ENCODE data around the gene KLHL25.
"Not testable (repeated sequence)": the region's sequence is repeated elsewhere in the genome, so short reads cannot be mapped to it uniquely, and the experiment has no call there.

The KLHL25 gene

GRCh38 chr15:85794598-85795336 is at the start of gene KLHL25:
Gene KLHL25, minus strand, starts transcription at chr15:85794925. Its CDS starts 25,115 bp downstream, at chr15:85769810.
- Histone ChIP-seq H3K4me3 (peak within 1 kb of the TSS; percentile 80 to 98 (median 93)), H3K27ac (peak within 1 kb of the TSS; percentile 33 to 97 (median 88))

- H3K27ac ChIP-seq = no peak overlapping the region
- peak overlapping the region in 3 of 7 experiments; percentile 7 to 34 (median 21) for H3K4me3 ChIP-seq
These were observed 46.1 kb upstream of the KLHL25 start for GRCh38 chr15:85840802-85841152.

- Histone ChIP-seq H3K27ac (peak overlapping the region in 1 of 21 experiments; percentile 13), H3K4me3 (peak overlapping the region in 4 of 7 experiments; percentile 7 to 34 (median 16))
These were observed 45.5 kb upstream of the KLHL25 start for GRCh38 chr15:85840079-85840801.

GRCh38 chr15:85839643-85840042 is 44.9 kb upstream of the KLHL25 start:
- no peak overlapping the region for H3K27ac ChIP-seq
- no peak overlapping the region for H3K4me3 ChIP-seq

- Histone ChIP-seq H3K4me3 (no peak overlapping the region), H3K27ac (no peak overlapping the region)
These were observed 43.9 kb upstream of the KLHL25 start for GRCh38 chr15:85838655-85839054.

GRCh38 chr15:85837881-85838280 is 43.2 kb upstream of the KLHL25 start:
- Histone ChIP-seq H3K4me3 (no peak overlapping the region), H3K27ac (peak overlapping the region in 10 of 21 experiments; percentile 18 to 79 (median 58))

GRCh38 chr15:85837011-85837433 is 42.3 kb upstream of the KLHL25 start:
- no peak overlapping the region for H3K4me3 ChIP-seq
- H3K27ac ChIP-seq = peak overlapping the region in 15 of 21 experiments; percentile 6 to 79 (median 49)

- Histone ChIP-seq H3K4me3 (no peak overlapping the region), H3K27ac (no peak overlapping the region)
These were observed 39.9 kb upstream of the KLHL25 start for GRCh38 chr15:85834651-85835050.

- no peak overlapping the region for H3K27ac ChIP-seq
- H3K4me3 ChIP-seq = no peak overlapping the region
These were observed 37.7 kb upstream of the KLHL25 start for GRCh38 chr15:85832394-85832793.

GRCh38 chr15:85831415-85832113 is 36.8 kb upstream of the KLHL25 start:
- Histone ChIP-seq H3K4me3 (no peak overlapping the region), H3K27ac (no peak overlapping the region)

- not testable (repeated sequence) for H3K27ac ChIP-seq, H3K4me3 ChIP-seq
These were observed 35.0 kb upstream of the KLHL25 start for GRCh38 chr15:85829754-85830153.

- H3K4me3 ChIP-seq = no peak overlapping the region
- H3K27ac ChIP-seq = no peak overlapping the region
These were observed 34.1 kb upstream of the KLHL25 start for GRCh38 chr15:85828874-85829273.

GRCh38 chr15:85828126-85828525 is 33.4 kb upstream of the KLHL25 start:
- no peak overlapping the region for H3K27ac ChIP-seq
- H3K4me3 ChIP-seq = no peak overlapping the region

- Histone ChIP-seq H3K27ac (no peak overlapping the region), H3K4me3 (no peak overlapping the region)
These were observed 32.2 kb upstream of the KLHL25 start for GRCh38 chr15:85826756-85827515.

- no peak overlapping the region for H3K27ac ChIP-seq
These were observed 31.0 kb upstream of the KLHL25 start for GRCh38 chr15:85825719-85826118.

GRCh38 chr15:85825118-85825517 is 30.4 kb upstream of the KLHL25 start:
- Histone ChIP-seq H3K4me3 (no peak overlapping the region), H3K27ac (no peak overlapping the region)

More at GRCh38 chr15:85825719-85826118, 31.0 kb upstream of the KLHL25 start:
- no peak overlapping the region for H3K4me3 ChIP-seq

- H3K27ac ChIP-seq = no peak overlapping the region
- H3K4me3 ChIP-seq = no peak overlapping the region
These were observed 26.8 kb upstream of the KLHL25 start for GRCh38 chr15:85821545-85821944.

- Histone ChIP-seq H3K27ac (no peak overlapping the region), H3K4me3 (no peak overlapping the region)
These were observed 25.2 kb upstream of the KLHL25 start for GRCh38 chr15:85819938-85820337.

- Histone ChIP-seq H3K27ac (no peak overlapping the region), H3K4me3 (no peak overlapping the region)
These were observed 18.5 kb upstream of the KLHL25 start for GRCh38 chr15:85813234-85813633.

- no peak overlapping the region for H3K27ac ChIP-seq
- no peak overlapping the region for H3K4me3 ChIP-seq
These were observed 15.3 kb upstream of the KLHL25 start for GRCh38 chr15:85810075-85810474.
